Colonic mucosa (tissue), 4 donors: ENCODE measurements around the gene FOXB2. TPM values are rescaled to one million over a fixed set of nuclear protein-coding genes. Genes with fewer than 3 reads are reported as not detected.

ENCODE experiments used
- DNase-seq: peaks from one replicate; pipeline ENCODE4 v3.0.0-alpha.2; 2020
- H3K27ac ChIP-seq: fragments of 200-600 bp; one replicate; pipeline ENCODE4 v1.8.0; 2021
- H3K27me3 ChIP-seq: fragments of 200-600 bp; one replicate; pipeline ENCODE4 v1.8.0; 2021
- H3K36me3 ChIP-seq: fragments of 200-600 bp; one replicate; pipeline ENCODE4 v1.8.0; 2021
- H3K4me1 ChIP-seq: fragments of 200-600 bp; one replicate; pipeline ENCODE4 v1.8.0; 2021; ENCODE audit warnings: mild to moderate bottlenecking
- H3K4me3 ChIP-seq: fragments of 200-600 bp; one replicate; pipeline ENCODE4 v1.8.0; 2021
- H3K9ac ChIP-seq, 2 donors: one replicate each; pipeline ENCODE4 v1.7.0; 2013; ENCODE audit warnings: control low read depth in 2 of 2, low read depth in 2 of 2, low read length in 2 of 2
- H3K9me3 ChIP-seq: fragments of 200-600 bp; one replicate; pipeline ENCODE4 v1.8.0; 2021
- intact Hi-C: fragments of 100-400 bp; cut with DNase I; formaldehyde crosslinking; loops from one replicate; pipeline ENCODE4 v1.14.1; 2022
- total RNA-seq, 2 donors: library from RNA; stranded (reverse); fragmentation: NEBNext Ultra II Directional in 1 of 2; extraction: Animal tissue kit (Norgen Biotek cat#: 25700) in 1 of 2; gene quantifications; one replicate each; pipeline ENCODE4 v1.2.1, GENCODE V29; 2021
- TF ChIP-seq, protein P1 (sequence below): fragments of 200-600 bp; IDR thresholded peaks from one replicate; pipeline ENCODE4 v1.8.0; 2022; ENCODE audit warnings: antibody characterized with exemption, mild to moderate bottlenecking
- donor health status: healthy.
- donor health status: DM: no; HTN: no; CAD: no.
- donor health status: DM: no; HTN: no; CAD: no.

The FOXB2 gene
- total RNA-seq, 2 donors from 2014 or later, result not detected

DNA sequence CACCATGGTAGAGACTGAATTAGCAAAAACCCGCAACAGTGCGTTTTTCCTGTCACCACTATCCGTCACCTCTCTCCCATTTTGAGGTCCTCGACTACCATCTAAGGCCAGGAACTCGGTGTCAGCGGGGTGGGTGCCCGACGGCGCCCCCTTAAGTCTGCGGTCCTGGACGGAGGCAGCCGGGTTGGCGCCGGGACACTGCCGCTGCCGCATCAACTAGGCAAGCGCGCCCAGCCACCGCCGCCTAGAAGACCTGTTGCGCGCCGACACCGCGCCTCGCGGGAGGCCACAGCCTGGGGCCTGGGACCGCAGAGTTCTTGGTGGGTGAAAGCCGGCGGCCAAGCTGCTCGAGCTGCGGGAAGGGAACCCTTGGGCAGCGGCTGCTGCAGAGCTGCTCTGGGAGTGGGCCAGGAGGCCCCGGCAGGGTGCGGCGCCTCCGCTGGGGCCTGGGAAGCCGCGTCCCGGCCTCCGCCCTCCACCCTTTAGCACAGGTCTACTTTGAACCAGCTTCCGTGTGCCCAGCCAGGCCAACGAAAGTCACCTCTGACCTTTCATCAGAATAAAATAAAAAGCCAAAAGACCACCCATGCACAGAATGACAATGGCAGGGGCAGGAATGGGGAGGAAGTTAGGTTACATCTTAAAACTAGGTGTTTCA, 3.5 kb downstream of the FOXB2 start:
- H3K4me1 ChIP-seq, result no peaks in the 10 kb centered on the region
- intact Hi-C loops, result no loop called here
- DNase-seq, result no peak

DNA sequence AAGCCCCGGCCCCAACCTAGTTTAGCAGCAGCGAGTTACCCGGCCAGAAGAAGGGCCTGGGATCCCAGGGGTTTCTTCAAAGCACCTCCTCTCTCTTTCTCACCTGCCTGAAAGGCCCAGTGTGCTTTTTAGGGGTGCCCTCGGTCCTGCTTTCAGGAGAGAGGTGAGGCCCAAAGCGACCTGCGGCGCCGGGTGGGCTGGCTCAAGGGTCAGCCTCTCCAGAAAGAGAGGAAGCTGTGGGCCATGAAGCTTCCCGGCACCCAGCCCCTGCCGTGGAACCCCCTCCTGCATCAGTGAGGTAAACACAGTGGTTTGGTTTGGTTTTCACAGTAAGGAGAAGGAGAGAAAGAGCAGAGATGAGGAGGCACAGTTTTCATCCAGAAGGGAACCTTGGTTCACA, 4.3 kb downstream of the FOXB2 start:
- TF ChIP-seq, protein P1, sequence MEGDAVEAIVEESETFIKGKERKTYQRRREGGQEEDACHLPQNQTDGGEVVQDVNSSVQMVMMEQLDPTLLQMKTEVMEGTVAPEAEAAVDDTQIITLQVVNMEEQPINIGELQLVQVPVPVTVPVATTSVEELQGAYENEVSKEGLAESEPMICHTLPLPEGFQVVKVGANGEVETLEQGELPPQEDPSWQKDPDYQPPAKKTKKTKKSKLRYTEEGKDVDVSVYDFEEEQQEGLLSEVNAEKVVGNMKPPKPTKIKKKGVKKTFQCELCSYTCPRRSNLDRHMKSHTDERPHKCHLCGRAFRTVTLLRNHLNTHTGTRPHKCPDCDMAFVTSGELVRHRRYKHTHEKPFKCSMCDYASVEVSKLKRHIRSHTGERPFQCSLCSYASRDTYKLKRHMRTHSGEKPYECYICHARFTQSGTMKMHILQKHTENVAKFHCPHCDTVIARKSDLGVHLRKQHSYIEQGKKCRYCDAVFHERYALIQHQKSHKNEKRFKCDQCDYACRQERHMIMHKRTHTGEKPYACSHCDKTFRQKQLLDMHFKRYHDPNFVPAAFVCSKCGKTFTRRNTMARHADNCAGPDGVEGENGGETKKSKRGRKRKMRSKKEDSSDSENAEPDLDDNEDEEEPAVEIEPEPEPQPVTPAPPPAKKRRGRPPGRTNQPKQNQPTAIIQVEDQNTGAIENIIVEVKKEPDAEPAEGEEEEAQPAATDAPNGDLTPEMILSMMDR, result no peak
- Histone ChIP-seq H3K9ac (no peak overlapping the region), H3K4me3 (no peak overlapping the region), H3K27me3 (peaks cover 60% of the 10 kb centered on the region), H3K36me3 (no peaks in the 10 kb centered on the region), H3K27ac (no peak overlapping the region), H3K4me1 (no peaks in the 10 kb centered on the region), H3K9me3 (no peaks in the 10 kb centered on the region)
- intact Hi-C loops, result no loop called here
- no peak for DNase-seq

More for the DNA sequence above, 3.5 kb downstream of the FOXB2 start:
- H3K36me3 ChIP-seq, result no peaks in the 10 kb centered on the region
- H3K9me3 ChIP-seq, result no peaks in the 10 kb centered on the region
- no peak overlapping the region for H3K4me3 ChIP-seq
- no peak overlapping the region for H3K27ac ChIP-seq
- TF ChIP-seq, protein P1, result no peak
- peaks cover 68% of the 10 kb centered on the region for H3K27me3 ChIP-seq
- no peak overlapping the region for H3K9ac ChIP-seq

DNA sequence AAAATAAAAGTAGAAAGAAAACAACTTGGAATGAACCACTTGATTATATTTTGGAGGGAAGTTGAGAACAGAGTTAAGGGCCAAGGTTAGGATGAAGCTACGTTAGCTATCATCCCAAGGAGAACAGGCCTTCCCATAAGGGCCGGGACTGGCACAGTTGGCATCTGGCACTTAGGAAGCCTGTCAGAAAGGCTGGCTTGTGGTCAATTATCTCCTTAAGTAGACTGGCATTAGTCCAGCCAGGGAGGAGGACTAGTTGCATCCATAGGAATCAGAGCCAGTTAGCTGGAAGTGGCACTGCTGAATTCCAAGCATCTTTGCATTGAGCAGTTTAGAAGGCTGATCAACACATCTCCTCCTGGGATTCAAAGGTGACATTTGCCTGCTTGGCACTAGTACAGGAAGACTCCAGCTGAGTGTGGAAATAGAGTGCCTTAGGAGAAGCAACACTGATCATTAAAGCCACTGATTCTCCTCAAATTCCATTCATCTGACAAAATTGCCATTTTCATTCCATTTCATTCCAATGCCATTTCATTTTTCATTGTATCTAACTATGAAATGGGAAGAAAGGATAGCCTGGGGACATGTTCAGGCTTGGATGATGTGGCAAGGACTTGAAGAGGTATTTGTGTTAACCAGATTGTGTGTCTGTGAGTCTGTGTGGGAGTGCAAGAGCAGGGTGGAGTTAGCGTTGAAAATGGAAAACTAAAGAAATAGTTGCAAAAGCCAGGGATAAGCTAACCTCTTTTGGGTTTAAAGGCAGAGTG, 5.5 kb downstream of the FOXB2 start:
- DNase-seq, result no peak
- Histone ChIP-seq H3K9me3 (no peaks in the 10 kb centered on the region), H3K4me1 (no peaks in the 10 kb centered on the region), H3K27ac (no peak overlapping the region), H3K9ac (no peak overlapping the region), H3K27me3 (peaks cover 49% of the 10 kb centered on the region), H3K4me3 (no peak overlapping the region), H3K36me3 (no peaks in the 10 kb centered on the region)
- TF ChIP-seq, protein P1, result no peak
- intact Hi-C loops, result no loop called here

DNA sequence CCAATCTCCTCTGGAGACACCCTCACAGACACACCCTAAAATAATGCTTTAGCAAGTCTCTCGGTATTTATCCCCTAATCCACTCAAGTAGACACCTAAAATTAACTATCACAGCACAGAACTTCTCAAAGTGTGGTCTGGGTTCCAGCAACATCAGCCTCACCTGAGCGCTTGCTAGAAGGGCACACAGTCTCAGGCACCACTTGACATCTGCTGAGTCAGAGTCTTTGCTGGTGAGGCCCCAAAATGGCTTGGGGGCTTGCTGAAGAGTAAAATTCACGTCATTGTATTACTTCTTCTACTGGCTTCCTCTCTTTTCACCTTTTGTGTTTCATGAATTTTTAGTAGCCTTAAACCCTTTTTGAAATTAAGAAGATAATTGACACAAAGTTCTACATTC, 9.0 kb downstream of the FOXB2 start:
- no peaks in the 10 kb centered on the region for H3K9me3 ChIP-seq
- no peak for DNase-seq
- intact Hi-C loops, result no loop called here
- H3K4me1 ChIP-seq, result no peaks in the 10 kb centered on the region
- peaks cover 16% of the 10 kb centered on the region for H3K27me3 ChIP-seq
- H3K27ac ChIP-seq, result no peak overlapping the region
- H3K4me3 ChIP-seq, result no peak overlapping the region
- H3K9ac ChIP-seq, result no peak overlapping the region
- TF ChIP-seq, protein P1, result no peak
- no peaks in the 10 kb centered on the region for H3K36me3 ChIP-seq

DNA sequence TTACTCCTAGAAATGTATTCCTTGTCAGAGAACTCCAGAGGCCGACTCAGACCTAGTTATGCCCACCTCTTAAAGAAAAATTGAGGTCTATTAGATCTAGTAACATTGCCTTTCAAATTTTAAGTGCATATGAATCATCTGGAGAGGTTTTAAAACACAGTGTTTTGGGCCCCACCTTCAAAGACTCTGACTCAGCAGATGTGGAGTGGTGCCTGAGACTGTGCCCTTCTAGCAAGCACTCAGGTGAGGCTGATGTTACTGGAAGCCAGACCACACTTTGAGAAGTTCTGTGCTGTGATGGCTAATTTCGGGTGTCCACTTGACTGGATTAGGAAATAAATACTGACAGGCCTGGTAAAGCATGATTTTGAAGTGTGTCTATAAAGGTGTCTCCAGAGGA, 10.6 kb downstream of the FOXB2 start:
- intact Hi-C loops, result no loop called here
- no peaks in the 10 kb centered on the region for H3K36me3 ChIP-seq
- no peak overlapping the region for H3K9ac ChIP-seq
- no peak overlapping the region for H3K27ac ChIP-seq
- peaks cover 2% of the 10 kb centered on the region for H3K27me3 ChIP-seq
- H3K4me3 ChIP-seq, result no peak overlapping the region
- no peak for DNase-seq
- no peaks in the 10 kb centered on the region for H3K4me1 ChIP-seq
- TF ChIP-seq, protein P1, result no peak
- H3K9me3 ChIP-seq, result no peaks in the 10 kb centered on the region
